Measurements from ENCODE around the gene SREBF2.

The SREBF2 gene

GRCh38 chr22:41914611-41915034 lies 81.7 kb downstream of the SREBF2 start:
- DNase-seq (ENCODE audit: insufficient read length) = no peak
- TF ChIP-seq POLR2A (IDR thresholded peaks at IDR 0.05; ENCODE audit: low read depth, low read length) (no peak), POLR2AphosphoS5 (IDR thresholded peaks at IDR 0.05; ENCODE audit: low read depth, low read length) (no peak)

DNA sequence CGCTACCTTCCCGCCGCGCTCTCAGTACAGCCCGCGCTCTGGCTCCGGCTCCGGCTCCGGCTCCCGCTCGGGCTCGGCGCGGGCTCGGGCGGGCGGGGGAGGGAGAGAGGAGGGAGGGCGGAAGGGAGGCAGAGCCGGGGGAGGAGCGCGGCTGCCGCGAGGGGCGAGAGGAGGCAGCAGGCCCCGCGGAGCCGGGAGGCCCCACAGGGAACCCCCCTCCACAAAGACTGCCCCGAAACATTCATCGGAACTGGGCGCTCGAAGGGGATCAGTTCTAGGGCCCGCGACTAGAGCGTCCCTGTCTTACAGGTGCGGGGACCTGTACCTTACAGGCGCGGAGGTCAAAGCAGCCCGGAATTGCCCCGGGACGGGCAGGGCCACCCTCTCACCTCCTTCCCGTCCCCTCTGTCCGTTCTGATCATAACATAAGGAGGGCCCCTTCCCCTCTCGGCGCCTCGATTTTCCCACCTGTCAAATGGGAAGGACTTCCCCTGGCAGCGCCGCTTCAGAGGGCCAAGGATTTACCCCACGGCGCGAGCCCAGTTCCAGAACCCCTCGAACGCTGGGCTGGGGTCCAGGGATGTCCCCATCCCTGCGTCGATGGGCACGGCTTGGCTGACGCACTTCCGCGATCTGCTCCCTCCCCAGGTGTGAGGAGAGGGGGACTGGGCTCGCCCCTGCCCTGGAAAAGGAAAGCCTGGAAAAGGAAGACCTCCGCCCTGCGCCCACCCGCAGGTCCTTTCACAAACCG lies 82.3 kb downstream of the SREBF2 start, which contains the start of gene SHISA8:
Gene SHISA8, minus strand, starts transcription at position 40 of the 751 bp plus-strand sequence. CDS start 407 bp downstream, outside the sequence.
- DNase-seq (ENCODE audit: insufficient read length) = peak; percentile 80
- FAIRE-seq = peak; percentile 89
- TF ChIP-seq TAF1 (IDR thresholded peaks at IDR 0.05; ENCODE audit: borderline replicate concordance, low read depth, low read length) = no peak
- peak; percentile 20; the same call in 1 of the 2 replicates for TF ChIP-seq POLR2A (IDR thresholded peaks at IDR 0.05; ENCODE audit: low read depth, low read length)

More at GRCh38 chr22:41914611-41915034, 81.7 kb downstream of the SREBF2 start:
- FAIRE-seq = no peak

GRCh38 chr22:41915786-41916493 lies 83.0 kb downstream of the SREBF2 start:
- DNase-seq (ENCODE audit: insufficient read length) (no peak), FAIRE-seq (peak; percentile 88)
- TF ChIP-seq POLR2AphosphoS5 (IDR thresholded peaks at IDR 0.05; ENCODE audit: low read depth, low read length) = no peak

DNA sequence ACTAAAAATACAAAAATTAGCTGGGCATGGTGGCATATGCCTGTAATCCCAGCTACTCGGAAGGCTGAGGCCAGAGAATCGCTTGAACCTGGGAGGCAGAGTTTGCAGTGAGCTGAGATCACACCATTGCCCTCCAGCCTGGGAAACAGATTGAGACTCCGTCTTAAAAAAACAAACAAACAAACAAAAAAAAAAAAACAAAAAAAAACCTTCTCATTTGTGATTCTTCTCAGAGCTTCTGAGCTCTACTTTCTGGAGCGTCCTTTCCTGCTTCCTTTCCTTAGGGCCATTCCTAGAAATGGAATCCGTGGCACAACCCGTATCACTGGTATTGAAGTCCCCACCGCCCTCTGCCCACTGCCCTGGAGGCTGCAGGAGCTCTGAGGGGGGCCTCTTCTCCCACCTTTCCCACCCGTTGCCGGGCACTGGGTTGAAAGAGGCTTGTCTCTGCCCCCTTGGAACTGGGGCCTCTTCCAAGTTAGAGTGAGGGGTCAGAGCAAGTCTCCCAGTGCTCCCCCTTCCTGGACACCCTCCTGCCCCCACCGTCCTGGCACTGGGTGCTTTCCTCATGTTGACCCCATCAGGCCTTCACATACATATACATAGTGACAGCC lies 83.9 kb downstream of the SREBF2 start:
- no peak for DNase-seq (ENCODE audit: insufficient read length)
- no peak for FAIRE-seq
- TF ChIP-seq POLR2AphosphoS5 (IDR thresholded peaks at IDR 0.05; ENCODE audit: low read depth, low read length) (no peak), POLR2A (IDR thresholded peaks at IDR 0.05; ENCODE audit: low read depth, low read length) (no peak)

GRCh38 chr22:41917375-41917902 lies 84.5 kb downstream of the SREBF2 start:
- DNase-seq (ENCODE audit: insufficient read length) = no peak
- FAIRE-seq = no peak
- 0 out of 2 replicates have a peak, but pooled peaks have one; percentile 3 for TF ChIP-seq POLR2AphosphoS5 (IDR thresholded peaks at IDR 0.05; ENCODE audit: low read depth, low read length)
- TF ChIP-seq POLR2A (IDR thresholded peaks at IDR 0.05; ENCODE audit: low read depth, low read length) = no peak

DNA sequence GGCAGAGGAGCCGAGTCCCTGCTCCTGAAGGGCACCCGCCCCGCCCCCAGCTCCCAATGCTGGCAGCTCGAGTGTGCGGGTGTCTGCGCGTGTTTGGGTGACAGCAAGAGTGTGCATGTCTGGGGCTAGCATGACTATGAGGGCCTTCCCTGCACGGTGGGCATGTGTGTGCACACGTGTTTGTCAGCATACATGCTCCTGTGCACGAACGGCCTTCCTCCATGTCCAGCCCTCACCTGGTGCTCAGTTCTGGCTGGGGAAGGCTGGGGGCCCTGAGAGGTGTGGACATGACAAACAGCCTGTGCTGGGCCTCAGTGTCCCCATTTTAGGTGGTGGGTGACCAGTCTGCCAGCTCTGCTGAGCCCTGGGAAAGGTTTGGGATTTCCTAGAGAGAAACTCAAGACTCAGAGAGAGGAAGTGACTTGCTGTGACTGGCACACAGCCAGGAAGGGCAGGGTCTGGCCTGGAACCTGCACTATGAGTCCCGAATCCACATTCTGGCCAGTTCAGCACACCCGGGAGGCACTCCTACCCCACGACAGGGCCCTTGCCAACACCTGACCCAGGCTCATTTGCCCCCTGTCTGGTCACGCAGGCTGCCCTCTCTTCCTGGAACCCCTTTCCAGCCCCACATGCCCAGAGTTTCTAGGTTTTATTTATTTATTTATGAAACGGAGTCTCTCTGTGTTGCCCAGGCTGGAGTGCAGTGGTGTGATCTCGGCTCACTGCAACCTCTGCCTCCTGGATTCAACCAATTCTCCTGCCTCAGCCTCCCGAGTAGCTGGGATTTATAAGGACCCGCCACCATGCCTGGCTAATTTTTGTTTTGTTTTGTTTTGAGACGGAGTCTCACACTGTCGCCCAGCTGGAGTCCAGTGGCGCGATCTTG lies 85.2 kb downstream of the SREBF2 start:
- DNase-seq (ENCODE audit: insufficient read length) (no peak), FAIRE-seq (peak; percentile 89)
- TF ChIP-seq TAF1 (IDR thresholded peaks at IDR 0.05; ENCODE audit: borderline replicate concordance, low read depth, low read length) (no peak), POLR2AphosphoS5 (IDR thresholded peaks at IDR 0.05; ENCODE audit: low read depth, low read length) (peak; percentile 48; the same call in 1 of the 2 replicates), POLR2A (IDR thresholded peaks at IDR 0.05; ENCODE audit: low read depth, low read length) (peak; percentile 31; the same call in 1 of the 2 replicates)

DNA sequence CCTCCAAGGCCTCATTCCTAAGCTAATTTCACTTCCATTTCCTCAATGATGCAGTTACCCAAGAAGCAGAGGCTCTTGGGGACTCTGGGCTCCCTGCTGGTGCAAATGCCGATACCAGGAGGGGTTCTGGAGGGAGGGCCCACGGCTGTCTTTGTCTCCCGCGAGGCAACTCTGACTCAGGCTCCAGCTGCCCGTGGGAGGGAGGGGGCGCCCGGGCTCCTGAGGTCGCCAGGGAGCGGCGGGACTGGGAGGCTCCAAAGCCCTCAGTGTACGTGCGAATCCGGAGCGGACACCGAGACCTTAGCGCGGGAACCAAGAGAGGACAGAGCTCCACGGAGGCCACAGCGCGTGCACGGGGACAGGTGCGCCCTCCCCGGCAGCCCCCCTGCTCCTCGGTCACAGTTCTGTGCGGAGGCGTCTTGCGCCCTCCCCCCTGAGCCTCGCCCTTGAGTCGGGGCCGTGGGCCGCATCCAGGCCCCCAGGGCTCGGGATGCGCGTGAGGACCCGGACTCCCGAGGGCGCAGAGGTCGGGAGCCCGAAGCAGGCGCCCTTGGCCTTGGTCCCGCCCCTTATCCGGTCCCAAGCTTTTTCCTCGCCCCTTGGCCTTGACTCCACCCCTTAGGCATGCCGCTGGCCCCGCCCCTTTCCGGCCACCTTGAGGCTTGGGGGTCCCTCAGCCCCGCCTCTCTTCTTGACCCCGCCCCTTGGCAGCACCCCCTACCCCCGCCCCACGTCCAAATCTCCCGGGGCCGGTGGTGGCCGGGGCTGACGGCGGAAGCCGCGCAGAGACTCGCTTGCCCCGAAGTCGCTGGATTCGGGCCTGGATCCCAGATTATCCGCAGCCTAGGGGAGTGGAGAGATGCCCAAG lies 86.7 kb downstream of the SREBF2 start:
- FAIRE-seq (no peak), DNase-seq (ENCODE audit: insufficient read length) (peak; percentile 77)
- no peak for TF ChIP-seq TAF1 (IDR thresholded peaks at IDR 0.05; ENCODE audit: borderline replicate concordance, low read depth, low read length)
- TF ChIP-seq POLR2A (IDR thresholded peaks at IDR 0.05; ENCODE audit: low read depth, low read length) = peak; percentile 65
- TF ChIP-seq POLR2AphosphoS5 (IDR thresholded peaks at IDR 0.05; ENCODE audit: low read depth, low read length) = peak; percentile 55; the same call in 1 of the 2 replicates

DNA sequence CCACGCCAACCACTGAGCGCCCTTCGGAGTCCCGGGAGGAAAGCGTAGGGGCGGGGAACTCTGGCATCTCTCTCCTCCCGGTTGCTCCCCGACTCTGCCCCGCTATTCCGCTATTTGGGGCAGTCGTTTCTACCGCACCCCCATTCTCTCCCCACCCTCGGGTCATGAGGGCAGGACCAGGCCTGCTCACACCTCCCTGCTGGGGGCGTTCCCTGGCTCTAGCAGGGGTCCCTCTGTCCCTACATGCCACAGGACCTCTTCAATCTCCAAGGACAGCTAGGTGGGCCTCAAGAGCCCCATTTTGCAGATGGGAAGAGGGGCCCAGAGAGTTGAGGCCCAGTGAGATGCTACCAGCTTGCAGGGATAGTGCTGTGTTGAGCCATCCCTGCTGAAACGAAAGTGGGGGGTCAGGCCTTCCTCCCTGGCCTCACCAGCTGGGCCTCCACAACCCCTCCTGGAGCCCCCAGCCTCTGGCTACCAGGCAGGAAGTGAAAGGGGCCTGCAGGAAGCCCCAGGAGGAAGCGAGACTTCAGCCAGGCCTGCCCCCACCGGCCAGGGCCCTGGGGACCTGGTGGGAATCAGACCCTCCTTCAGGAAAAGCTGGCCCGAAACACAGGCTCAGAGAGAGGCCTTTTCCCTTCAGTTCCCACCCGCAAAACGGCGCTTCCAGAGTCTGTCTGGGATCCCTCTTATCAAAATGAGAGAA lies 87.5 kb downstream of the SREBF2 start:
- FAIRE-seq (peak; percentile 97), DNase-seq (ENCODE audit: insufficient read length) (no peak)
- no peak for TF ChIP-seq POLR2AphosphoS5 (IDR thresholded peaks at IDR 0.05; ENCODE audit: low read depth, low read length)
- TF ChIP-seq TAF1 (IDR thresholded peaks at IDR 0.05; ENCODE audit: borderline replicate concordance, low read depth, low read length) = no peak
- no peak; the same call in 1 of the 2 replicates for TF ChIP-seq POLR2A (IDR thresholded peaks at IDR 0.05; ENCODE audit: low read depth, low read length)

- FAIRE-seq (peak; percentile 81), DNase-seq (ENCODE audit: insufficient read length) (no peak)
Measured at GRCh38 chr22:41922328-41922727, 89.4 kb downstream of the SREBF2 start.

More at GRCh38 chr22:41922328-41922727, 89.4 kb downstream of the SREBF2 start:
- TF ChIP-seq POLR2AphosphoS5 (IDR thresholded peaks at IDR 0.05; ENCODE audit: low read depth, low read length) (no peak), TAF1 (IDR thresholded peaks at IDR 0.05; ENCODE audit: borderline replicate concordance, low read depth, low read length) (no peak), POLR2A (IDR thresholded peaks at IDR 0.05; ENCODE audit: low read depth, low read length) (no peak)

All from GM12892 (cell line).